ENCODE data around the gene KCTD7. TPM values are rescaled to one million over a fixed set of nuclear protein-coding genes. Genes with fewer than 3 reads are reported as not detected.
A peak's percentile ranks its signal among the peaks of the same experiment; 100 is the strongest.

The KCTD7 gene
- total and polyA plus RNA-seq, 2 of the 13 experiments (the other 11 are each of a cell fraction or from before 2014, with no cell fraction given) = 7.3 to 13.5 TPM

DNA sequence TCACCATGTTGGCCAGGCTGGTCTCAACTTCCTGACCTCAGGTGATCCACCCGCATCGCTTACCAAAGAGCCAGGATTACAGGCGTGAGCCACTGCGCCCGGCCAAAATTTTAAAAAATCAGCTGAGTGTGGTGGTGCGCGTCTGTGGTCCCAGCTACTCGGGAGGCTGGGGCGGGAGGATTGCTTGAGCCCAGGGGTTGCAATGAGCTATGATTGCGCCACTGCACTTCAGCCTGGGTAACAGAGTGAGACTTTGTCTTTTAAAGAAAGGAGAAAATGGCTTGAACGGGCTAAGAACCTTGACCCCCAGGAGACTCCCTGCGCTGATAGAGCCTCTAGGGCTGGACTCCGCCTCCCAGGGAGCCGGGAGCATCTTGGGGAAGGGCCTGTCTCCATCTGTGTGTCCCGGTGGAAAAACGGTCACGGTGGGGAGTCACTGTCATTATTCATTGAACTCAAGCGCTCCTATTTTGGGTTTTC, 760 bp upstream of the KCTD7 start (continued):
- no peak for TF ChIP-seq TP53 (CRISPR knock-in tag; conservative IDR thresholded peaks at IDR 0.05)
- no peak for TF ChIP-seq ZNF605 (CRISPR knock-in tag; IDR thresholded peaks at IDR 0.05)
- no peak for TF ChIP-seq ZNF615 (CRISPR knock-in tag; IDR thresholded peaks at IDR 0.05; ENCODE audit: borderline replicate concordance)
- TF ChIP-seq ZNF781 (CRISPR knock-in tag; IDR thresholded peaks at IDR 0.05; ENCODE audit: borderline replicate concordance, not compliant biosample characterization) = no peak
- TF ChIP-seq FOXO4 (CRISPR knock-in tag; conservative IDR thresholded peaks at IDR 0.05) = no peak
- no peak for TF ChIP-seq ZBTB38 (CRISPR knock-in tag; IDR thresholded peaks at IDR 0.05)
- 0 out of 2 replicates have a peak, but pooled peaks have one; percentile 27 for TF ChIP-seq ZNF558 (CRISPR knock-in tag; IDR thresholded peaks at IDR 0.05; ENCODE audit: borderline replicate concordance)
- no peak for TF ChIP-seq TFDP1 (CRISPR knock-in tag; IDR thresholded peaks at IDR 0.05; ENCODE audit: borderline replicate concordance)
- peak; percentile 12; the same call in 1 of the 2 replicates for TF ChIP-seq PHF20 (CRISPR knock-in tag; IDR thresholded peaks at IDR 0.05)
- no peak for TF ChIP-seq ISX (CRISPR knock-in tag; conservative IDR thresholded peaks at IDR 0.05)
- TF ChIP-seq CENPT (CRISPR knock-in tag; IDR thresholded peaks at IDR 0.05; ENCODE audit: low read depth) = no peak
- TF ChIP-seq U2AF1 (optimal IDR thresholded peaks at IDR 0.05; ENCODE audit: low read depth, low read length) = no peak
- TF ChIP-seq MED8 (CRISPR knock-in tag; IDR thresholded peaks at IDR 0.05; ENCODE audit: insufficient replicate concordance) = no peak
- TF ChIP-seq MIER2 (CRISPR knock-in tag; IDR thresholded peaks at IDR 0.05) = no peak; the same call in 1 of the 2 replicates
- peak; percentile 69; the same call in 1 of the 2 replicates for TF ChIP-seq ZNF280B (CRISPR knock-in tag; IDR thresholded peaks at IDR 0.05; ENCODE audit: borderline replicate concordance)
- TF ChIP-seq PHF21A (CRISPR knock-in tag; IDR thresholded peaks at IDR 0.05) = peak; percentile 80
- TF ChIP-seq ZC3H4 (CRISPR knock-in tag; IDR thresholded peaks at IDR 0.05; ENCODE audit: borderline replicate concordance) = peak; percentile 34; the same call in 1 of the 2 replicates
- no peak for TF ChIP-seq ZNF619 (CRISPR knock-in tag; IDR thresholded peaks at IDR 0.05)
- TF ChIP-seq CBX2 (IDR thresholded peaks at IDR 0.05; ENCODE audit: low read depth, low read length) = no peak
- TF ChIP-seq CBX2 (CRISPR knock-in tag; IDR thresholded peaks at IDR 0.05; ENCODE audit: low read depth) = 0 out of 2 replicates have a peak, but pooled peaks have one; percentile 43
- peak; percentile 8; the same call in 1 of the 2 replicates for TF ChIP-seq KDM5B (CRISPR knock-in tag; IDR thresholded peaks at IDR 0.05; ENCODE audit: borderline replicate concordance)
- no peak for TF ChIP-seq ZNF138 (CRISPR knock-in tag; IDR thresholded peaks at IDR 0.05; ENCODE audit: low read depth)
- TF ChIP-seq, protein P1, sequence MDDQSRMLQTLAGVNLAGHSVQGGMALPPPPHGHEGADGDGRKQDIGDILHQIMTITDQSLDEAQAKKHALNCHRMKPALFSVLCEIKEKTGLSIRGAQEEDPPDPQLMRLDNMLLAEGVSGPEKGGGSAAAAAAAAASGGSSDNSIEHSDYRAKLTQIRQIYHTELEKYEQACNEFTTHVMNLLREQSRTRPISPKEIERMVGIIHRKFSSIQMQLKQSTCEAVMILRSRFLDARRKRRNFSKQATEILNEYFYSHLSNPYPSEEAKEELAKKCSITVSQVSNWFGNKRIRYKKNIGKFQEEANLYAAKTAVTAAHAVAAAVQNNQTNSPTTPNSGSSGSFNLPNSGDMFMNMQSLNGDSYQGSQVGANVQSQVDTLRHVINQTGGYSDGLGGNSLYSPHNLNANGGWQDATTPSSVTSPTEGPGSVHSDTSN (CRISPR knock-in tag; IDR thresholded peaks at IDR 0.05; ENCODE audit: borderline replicate concordance) = no peak
- no peak for TF ChIP-seq HOXA9 (CRISPR knock-in tag; IDR thresholded peaks at IDR 0.05; ENCODE audit: borderline replicate concordance)
- TF ChIP-seq REXO4 (CRISPR knock-in tag; IDR thresholded peaks at IDR 0.05; ENCODE audit: borderline replicate concordance) = no peak
- TF ChIP-seq HNRNPL (IDR thresholded peaks at IDR 0.05; ENCODE audit: low read depth, low read length) = no peak
- TF ChIP-seq NCOA1 (CRISPR knock-in tag; IDR thresholded peaks at IDR 0.05) = no peak

Measured in HepG2 (cell line).